ENCODE measurements around the gene SSC5D. TPM values are rescaled to one million over a fixed set of nuclear protein-coding genes. Genes with fewer than 3 reads are reported as not detected.

SSC5D gene
- total and polyA plus RNA-seq, 2 of the 4 experiments (the other 2 are of a cell fraction): 1.4 to 19.1 TPM

DNA sequence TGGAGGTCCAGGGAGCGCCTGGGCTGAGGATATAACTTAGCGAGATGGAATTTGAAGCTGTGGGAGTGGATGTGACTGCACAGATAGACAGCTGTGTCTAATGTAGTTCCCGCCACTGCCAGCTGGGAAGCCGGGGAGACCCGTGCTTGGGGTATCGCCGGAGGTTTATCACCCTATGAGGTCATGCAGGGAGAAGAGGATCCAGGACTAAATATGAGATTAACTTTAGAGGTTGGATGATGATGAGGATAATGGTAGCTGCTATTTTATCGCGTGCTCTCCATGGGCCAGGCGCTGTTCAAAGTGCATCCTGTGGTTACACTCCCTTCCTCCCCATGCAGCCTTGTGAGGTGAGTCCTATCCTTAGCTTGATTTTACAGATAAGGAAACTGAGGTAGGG, 19.9 kb downstream of the SSC5D start:
- no peak overlapping the region for H2AK5ac ChIP-seq (ENCODE audit: low read depth, low read length)
- no peak overlapping the region for H2BK120ac ChIP-seq (ENCODE audit: low read depth, low read length)
- no peaks in the 10 kb centered on the region for H3K9me1 ChIP-seq (ENCODE audit: insufficient read depth, low read length)
- no peak overlapping the region for H2BK5ac ChIP-seq (ENCODE audit: low read depth, low read length, poor library complexity, severe bottlenecking)
- H4K20me1 ChIP-seq (ENCODE audit: insufficient read depth, low read length): no peaks in the 10 kb centered on the region
- no peak overlapping the region for H3K4me2 ChIP-seq (ENCODE audit: low read depth, low read length)
- no peak overlapping the region for H3K14ac ChIP-seq (replicated peaks; ENCODE audit: low read depth, low read length)
- no peak overlapping the region for H4K8ac ChIP-seq (ENCODE audit: low read depth in 2 of 2, low read length in 2 of 2)
- ChIA-PET CTCF (interaction anchor here (2.3 kb wide), 1 partner anchor 40 kb away, joined by 5 read pairs; no protein-coding TSS in a partner anchor), POLR2A (ENCODE audit: unreplicated experiment) (no interaction called here)
- H3K4me3 ChIP-seq (ENCODE audit: insufficient read depth, low read depth, low read length): no peak overlapping the region
- BruUV-seq (replicated peaks): no TSS peak
- no peak overlapping the region for H2BK15ac ChIP-seq (ENCODE audit: low read depth, low read length)
- H3K9ac ChIP-seq (ENCODE audit: low read depth, low read length): no peak overlapping the region
- WGBS, 2 experiments (ENCODE audit: extremely low coverage in 2 of 2, insufficient read length in 1 of 2): 14% methylated on average over 5 of the region's 10 CpGs; no CpG with 5 or more reads in 1 of the 2 experiments
- no peak overlapping the region for H3K27ac ChIP-seq (ENCODE audit: insufficient read depth, low read length)
- ATAC-seq (ENCODE audit: low read depth) (no peak), DNase-seq (no peak)
- H3K4me1 ChIP-seq (ENCODE audit: control insufficient read depth, insufficient read depth, low read length): no peaks in the 10 kb centered on the region
- TF ChIP-seq MAFK (IDR thresholded peaks at IDR 0.05; ENCODE audit: low read depth, low read length): no peak
- no peak for TF ChIP-seq POLR2A (IDR thresholded peaks at IDR 0.05; ENCODE audit: low read depth, low read length)
- TF ChIP-seq NFE2L2 (IDR thresholded peaks at IDR 0.05; ENCODE audit: low read depth, low read length): no peak
- no peak for TF ChIP-seq USF2 (IDR thresholded peaks at IDR 0.05; ENCODE audit: low read depth, low read length)
- no peak for TF ChIP-seq CEBPB (IDR thresholded peaks at IDR 0.05; ENCODE audit: low read depth, low read length)
- no peak for TF ChIP-seq FOS (IDR thresholded peaks at IDR 0.05; ENCODE audit: low read depth, low read length)
- TF ChIP-seq RCOR1 (IDR thresholded peaks at IDR 0.05; ENCODE audit: insufficient replicate concordance, low read length): no peak
- no peak for TF ChIP-seq CTCF (conservative IDR thresholded peaks at IDR 0.05; ENCODE audit: low read depth, low read length)
- TF ChIP-seq RFX5 (IDR thresholded peaks at IDR 0.05; ENCODE audit: low read depth, low read length): no peak
- no peak for TF ChIP-seq SMC3 (IDR thresholded peaks at IDR 0.05; ENCODE audit: low read depth, low read length)
- TF ChIP-seq, protein P1, sequence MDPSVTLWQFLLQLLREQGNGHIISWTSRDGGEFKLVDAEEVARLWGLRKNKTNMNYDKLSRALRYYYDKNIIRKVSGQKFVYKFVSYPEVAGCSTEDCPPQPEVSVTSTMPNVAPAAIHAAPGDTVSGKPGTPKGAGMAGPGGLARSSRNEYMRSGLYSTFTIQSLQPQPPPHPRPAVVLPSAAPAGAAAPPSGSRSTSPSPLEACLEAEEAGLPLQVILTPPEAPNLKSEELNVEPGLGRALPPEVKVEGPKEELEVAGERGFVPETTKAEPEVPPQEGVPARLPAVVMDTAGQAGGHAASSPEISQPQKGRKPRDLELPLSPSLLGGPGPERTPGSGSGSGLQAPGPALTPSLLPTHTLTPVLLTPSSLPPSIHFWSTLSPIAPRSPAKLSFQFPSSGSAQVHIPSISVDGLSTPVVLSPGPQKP (IDR thresholded peaks at IDR 0.05; ENCODE audit: borderline replicate concordance, low read depth, low read length): no peak
- TF ChIP-seq RAD21 (IDR thresholded peaks at IDR 0.05; ENCODE audit: low read length): no peak
- no peak for TF ChIP-seq MAZ (IDR thresholded peaks at IDR 0.05; ENCODE audit: borderline replicate concordance, low read depth, low read length)
- TF ChIP-seq BHLHE40 (IDR thresholded peaks at IDR 0.05; ENCODE audit: low read depth, low read length): no peak
- TF ChIP-seq MXI1 (IDR thresholded peaks at IDR 0.05; ENCODE audit: borderline replicate concordance, low read depth, low read length): no peak
- no peak for TF ChIP-seq CHD1 (IDR thresholded peaks at IDR 0.05; ENCODE audit: low read depth, low read length)
- H3K79me1 ChIP-seq (ENCODE audit: low read depth in 1 of 2, low read length in 2 of 2): no peaks in the 10 kb centered on the region
- H3K23ac ChIP-seq (ENCODE audit: low read depth, low read length): no peak overlapping the region
- H3K4ac ChIP-seq (ENCODE audit: low read depth, low read length): no peak overlapping the region
- no peak overlapping the region for H4K91ac ChIP-seq (ENCODE audit: insufficient read depth, low read depth, low read length)
- no peak overlapping the region for H4K5ac ChIP-seq (ENCODE audit: low read depth, low read length)
- H3K18ac ChIP-seq (ENCODE audit: low read depth, low read length): no peak overlapping the region
- no peaks in the 10 kb centered on the region for H3K27me3 ChIP-seq (ENCODE audit: control insufficient read depth, insufficient read depth, low read length)
- in situ Hi-C loops (cut with MboI; ENCODE audit: low sequenced_read_pairs): no loop called here
- H2BK20ac ChIP-seq (ENCODE audit: low read depth, low read length): no peak overlapping the region
- peak overlapping the region; percentile 72 for H2AK9ac ChIP-seq (replicated peaks; ENCODE audit: low read depth, low read length, poor library complexity)
- H3K36me3 ChIP-seq (ENCODE audit: control insufficient read depth, insufficient read depth, low read length): no peaks in the 10 kb centered on the region; the same call in 1 of the 2 replicates
- H3K56ac ChIP-seq (ENCODE audit: extremely low read depth, insufficient read depth, low read length): no peak overlapping the region
- H2AFZ ChIP-seq (replicated peaks; ENCODE audit: low read length, poor library complexity): peak overlapping the region; percentile 21
- no peaks in the 10 kb centered on the region for H3K9me3 ChIP-seq (ENCODE audit: control insufficient read depth, insufficient read depth, low read length)
- dilution Hi-C loops (cut with HindIII; ENCODE audit: low sequenced_read_pairs, unreplicated experiment): no loop called here
- intact Hi-C loops (cut with micrococcal nuclease): no loop called here

Data from IMR-90 (cell line).